Hepatocyte (in vitro differentiated cells): ENCODE data around the gene YTHDF2.

Experiments
- EZH2 ChIP-seq: fragments of 200-600 bp; sonication (generic); IDR thresholded peaks from 2 replicates; pipeline ENCODE4 v1.6.1; 2016; ENCODE audit warnings: antibody characterized with exemption, mild to moderate bottlenecking, borderline replicate concordance
- EZH2phosphoT487 ChIP-seq: fragments of 200-600 bp; sonication (generic); IDR thresholded peaks from one replicate; pipeline ENCODE4 v1.6.1; 2018; ENCODE audit warnings: antibody characterized with exemption, mild to moderate bottlenecking, low read depth, moderate library complexity; ENCODE audit not compliant: unreplicated experiment, severe bottlenecking
- TF ChIP-seq, protein P1 (sequence below): fragments of 200-600 bp; sonication (generic); IDR thresholded peaks from 2 replicates; pipeline ENCODE4 v1.5.1; 2016; ENCODE audit warnings: antibody characterized with exemption, mild to moderate bottlenecking; ENCODE audit not compliant: poor library complexity

DNA sequence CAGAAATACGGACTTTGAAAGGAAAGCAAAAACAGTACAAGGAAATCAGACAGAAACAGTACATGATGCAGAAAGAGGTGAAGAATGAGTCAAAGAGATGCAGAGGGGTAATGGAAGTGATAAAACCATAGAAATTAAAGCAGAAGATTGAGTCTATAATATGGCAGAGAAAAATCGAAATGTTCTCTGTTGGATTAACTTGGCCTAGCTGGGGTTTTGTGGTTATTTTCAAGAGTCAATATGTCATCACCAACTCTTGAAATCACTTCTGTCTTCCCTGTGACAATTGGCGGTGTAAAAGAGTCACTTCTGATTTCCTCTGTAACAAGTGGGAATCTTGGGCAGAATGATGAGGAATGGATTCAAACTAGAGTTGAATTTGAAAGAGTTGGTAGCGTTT, 7.4 kb downstream of the YTHDF2 start:
- no peak for TF ChIP-seq EZH2
- TF ChIP-seq, protein P1, sequence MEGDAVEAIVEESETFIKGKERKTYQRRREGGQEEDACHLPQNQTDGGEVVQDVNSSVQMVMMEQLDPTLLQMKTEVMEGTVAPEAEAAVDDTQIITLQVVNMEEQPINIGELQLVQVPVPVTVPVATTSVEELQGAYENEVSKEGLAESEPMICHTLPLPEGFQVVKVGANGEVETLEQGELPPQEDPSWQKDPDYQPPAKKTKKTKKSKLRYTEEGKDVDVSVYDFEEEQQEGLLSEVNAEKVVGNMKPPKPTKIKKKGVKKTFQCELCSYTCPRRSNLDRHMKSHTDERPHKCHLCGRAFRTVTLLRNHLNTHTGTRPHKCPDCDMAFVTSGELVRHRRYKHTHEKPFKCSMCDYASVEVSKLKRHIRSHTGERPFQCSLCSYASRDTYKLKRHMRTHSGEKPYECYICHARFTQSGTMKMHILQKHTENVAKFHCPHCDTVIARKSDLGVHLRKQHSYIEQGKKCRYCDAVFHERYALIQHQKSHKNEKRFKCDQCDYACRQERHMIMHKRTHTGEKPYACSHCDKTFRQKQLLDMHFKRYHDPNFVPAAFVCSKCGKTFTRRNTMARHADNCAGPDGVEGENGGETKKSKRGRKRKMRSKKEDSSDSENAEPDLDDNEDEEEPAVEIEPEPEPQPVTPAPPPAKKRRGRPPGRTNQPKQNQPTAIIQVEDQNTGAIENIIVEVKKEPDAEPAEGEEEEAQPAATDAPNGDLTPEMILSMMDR = no peak
- no peak for TF ChIP-seq EZH2phosphoT487
